Measurements from ENCODE around the gene CCDC146. TPM values are rescaled to one million over a fixed set of nuclear protein-coding genes. Genes with fewer than 3 reads are reported as not detected.

CCDC146 gene
- polyA plus RNA-seq, 1 of the 3 experiments (the other 2 are of a cell fraction), result 2.7 TPM

DNA sequence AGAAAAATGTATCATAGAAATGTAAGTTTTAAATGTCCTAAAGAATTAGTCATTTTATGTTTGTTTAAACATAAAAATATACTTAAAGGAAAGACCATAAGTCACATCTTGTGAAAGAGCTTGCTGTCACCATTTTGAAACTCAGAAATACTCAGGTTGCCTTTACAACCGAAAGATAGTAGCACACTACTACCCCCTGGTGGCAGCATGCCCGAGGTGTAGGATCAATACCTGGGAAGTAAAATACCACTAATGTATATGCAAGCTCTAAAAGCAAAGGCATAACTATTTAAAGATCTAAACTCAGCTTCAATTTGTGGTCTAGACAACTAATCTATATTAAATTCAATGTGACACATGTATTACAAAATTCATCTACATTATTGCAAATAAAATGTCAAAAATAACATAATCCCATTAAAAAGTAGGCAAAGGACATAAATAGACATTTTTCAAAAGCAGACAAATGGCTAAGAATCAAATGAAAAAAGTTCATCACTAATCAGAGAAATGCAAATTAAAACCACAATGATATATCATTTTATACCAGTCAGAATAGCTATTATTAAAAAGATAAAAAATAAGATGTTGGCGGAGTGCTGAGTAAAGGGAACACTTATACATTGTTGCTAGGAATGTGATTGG, 124.9 kb downstream of the CCDC146 start:
- no peaks in the 10 kb centered on the region for H3K27me3 ChIP-seq (ENCODE audit: insufficient read depth)
- no peaks in the 10 kb centered on the region for H3K9me3 ChIP-seq
- H3K36me3 ChIP-seq (replicated peaks in 1 of 2; ENCODE audit: control insufficient read depth in 1 of 2, insufficient read depth in 2 of 2, low read length in 1 of 2), result no peaks in the 10 kb centered on the region
- H3K79me2 ChIP-seq (ENCODE audit: insufficient read depth), result no peaks in the 10 kb centered on the region
- TF ChIP-seq SMC3 (IDR thresholded peaks at IDR 0.05; ENCODE audit: low read depth, low read length) (peak; percentile 89), TCF12 (IDR thresholded peaks at IDR 0.05) (no peak), RAD21 (IDR thresholded peaks at IDR 0.05; ENCODE audit: low read length) (peak; percentile 91), NRF1 (IDR thresholded peaks at IDR 0.05; ENCODE audit: low read depth, low read length) (no peak)
- TF ChIP-seq, protein P1, sequence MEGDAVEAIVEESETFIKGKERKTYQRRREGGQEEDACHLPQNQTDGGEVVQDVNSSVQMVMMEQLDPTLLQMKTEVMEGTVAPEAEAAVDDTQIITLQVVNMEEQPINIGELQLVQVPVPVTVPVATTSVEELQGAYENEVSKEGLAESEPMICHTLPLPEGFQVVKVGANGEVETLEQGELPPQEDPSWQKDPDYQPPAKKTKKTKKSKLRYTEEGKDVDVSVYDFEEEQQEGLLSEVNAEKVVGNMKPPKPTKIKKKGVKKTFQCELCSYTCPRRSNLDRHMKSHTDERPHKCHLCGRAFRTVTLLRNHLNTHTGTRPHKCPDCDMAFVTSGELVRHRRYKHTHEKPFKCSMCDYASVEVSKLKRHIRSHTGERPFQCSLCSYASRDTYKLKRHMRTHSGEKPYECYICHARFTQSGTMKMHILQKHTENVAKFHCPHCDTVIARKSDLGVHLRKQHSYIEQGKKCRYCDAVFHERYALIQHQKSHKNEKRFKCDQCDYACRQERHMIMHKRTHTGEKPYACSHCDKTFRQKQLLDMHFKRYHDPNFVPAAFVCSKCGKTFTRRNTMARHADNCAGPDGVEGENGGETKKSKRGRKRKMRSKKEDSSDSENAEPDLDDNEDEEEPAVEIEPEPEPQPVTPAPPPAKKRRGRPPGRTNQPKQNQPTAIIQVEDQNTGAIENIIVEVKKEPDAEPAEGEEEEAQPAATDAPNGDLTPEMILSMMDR (IDR thresholded peaks at IDR 0.05), result peak; percentile 99
- no peaks in the 10 kb centered on the region for H3K9me2 ChIP-seq
- no peaks in the 10 kb centered on the region for H4K20me1 ChIP-seq (ENCODE audit: insufficient read depth)
- WGBS (ENCODE audit: low lambda C conversion rate), result 35% methylated on average over 3 of the region's 3 CpGs
- ChIA-PET CTCF (interaction anchor here (0.6 to 5.2 kb wide), 47 partner anchors 8 to 1494 kb away, joined by 3 to 51 read pairs (median 5); partner anchors contain the start of gene CCDC146), POLR2A (interaction anchor here (1.6 kb wide), 1 partner anchor 85 kb away, joined by 4 read pairs; no protein-coding TSS in a partner anchor)
- H3K9ac ChIP-seq, result no peak overlapping the region
- peak; percentile 72 for DNase-seq
- H3K4me1 ChIP-seq (ENCODE audit: control insufficient read depth in 1 of 2, insufficient read depth in 2 of 2, low read depth in 1 of 2, low read length in 1 of 2), result peaks cover 0 to 7% of the 10 kb centered on the region in 2 experiments; a peak in 1 of 4 replicates
- H3F3A ChIP-seq (replicated peaks; ENCODE audit: insufficient read depth), result no peaks in the 10 kb centered on the region
- no peak overlapping the region for H3K4me2 ChIP-seq
- no peak overlapping the region for H3K27ac ChIP-seq (ENCODE audit: low read depth in 2 of 2, low read length in 1 of 2)
- H3K4me3 ChIP-seq (ENCODE audit: low read depth in 2 of 2, low read length in 1 of 2), result peak overlapping the region in 1 of 2 experiments; percentile 1; a peak in 1 of 4 replicates
- no peak overlapping the region for H2AFZ ChIP-seq (ENCODE audit: low read depth)

DNA sequence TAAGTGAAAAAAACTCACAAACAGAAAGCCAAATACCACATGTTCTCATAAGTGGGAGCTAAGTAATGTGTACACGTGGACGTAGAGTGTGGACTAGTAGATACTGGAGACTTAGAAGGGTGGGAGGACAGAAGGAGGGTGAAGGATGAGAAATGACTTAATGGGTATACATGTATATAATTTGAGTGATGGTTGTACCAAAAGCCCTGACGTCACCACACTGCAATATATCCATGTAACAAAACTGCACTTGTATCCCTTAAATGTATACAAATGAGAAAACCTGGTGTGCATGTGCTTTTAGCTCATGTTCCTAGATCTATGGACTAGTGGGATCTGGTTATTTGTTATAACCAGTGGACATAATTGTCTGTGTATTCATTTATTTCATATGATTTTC, 125.7 kb downstream of the CCDC146 start:
- no peak overlapping the region for H3K9ac ChIP-seq
- 49% methylated on average over 3 of the region's 3 CpGs for WGBS (ENCODE audit: low lambda C conversion rate)
- DNase-seq, result no peak
- H3K27ac ChIP-seq (ENCODE audit: low read depth in 2 of 2, low read length in 1 of 2), result no peak overlapping the region
- TF ChIP-seq GATA2 (CRISPR knock-in tag; IDR thresholded peaks at IDR 0.05) (no peak), FOXJ3 (CRISPR knock-in tag; IDR thresholded peaks at IDR 0.05) (no peak), GABPA (IDR thresholded peaks at IDR 0.05; ENCODE audit: low read depth) (no peak), RCOR1 (IDR thresholded peaks at IDR 0.05; ENCODE audit: low read length) (no peak), POLR2AphosphoS5 (IDR thresholded peaks at IDR 0.05; ENCODE audit: low read depth, low read length) (no peak), NFIC (IDR thresholded peaks at IDR 0.05; ENCODE audit: borderline replicate concordance) (no peak), EZH2phosphoT487 (IDR thresholded peaks at IDR 0.05; ENCODE audit: borderline replicate concordance, low read depth) (no peak), FOXM1 (IDR thresholded peaks at IDR 0.05; ENCODE audit: low read depth) (no peak)
- TF ChIP-seq, protein P2, sequence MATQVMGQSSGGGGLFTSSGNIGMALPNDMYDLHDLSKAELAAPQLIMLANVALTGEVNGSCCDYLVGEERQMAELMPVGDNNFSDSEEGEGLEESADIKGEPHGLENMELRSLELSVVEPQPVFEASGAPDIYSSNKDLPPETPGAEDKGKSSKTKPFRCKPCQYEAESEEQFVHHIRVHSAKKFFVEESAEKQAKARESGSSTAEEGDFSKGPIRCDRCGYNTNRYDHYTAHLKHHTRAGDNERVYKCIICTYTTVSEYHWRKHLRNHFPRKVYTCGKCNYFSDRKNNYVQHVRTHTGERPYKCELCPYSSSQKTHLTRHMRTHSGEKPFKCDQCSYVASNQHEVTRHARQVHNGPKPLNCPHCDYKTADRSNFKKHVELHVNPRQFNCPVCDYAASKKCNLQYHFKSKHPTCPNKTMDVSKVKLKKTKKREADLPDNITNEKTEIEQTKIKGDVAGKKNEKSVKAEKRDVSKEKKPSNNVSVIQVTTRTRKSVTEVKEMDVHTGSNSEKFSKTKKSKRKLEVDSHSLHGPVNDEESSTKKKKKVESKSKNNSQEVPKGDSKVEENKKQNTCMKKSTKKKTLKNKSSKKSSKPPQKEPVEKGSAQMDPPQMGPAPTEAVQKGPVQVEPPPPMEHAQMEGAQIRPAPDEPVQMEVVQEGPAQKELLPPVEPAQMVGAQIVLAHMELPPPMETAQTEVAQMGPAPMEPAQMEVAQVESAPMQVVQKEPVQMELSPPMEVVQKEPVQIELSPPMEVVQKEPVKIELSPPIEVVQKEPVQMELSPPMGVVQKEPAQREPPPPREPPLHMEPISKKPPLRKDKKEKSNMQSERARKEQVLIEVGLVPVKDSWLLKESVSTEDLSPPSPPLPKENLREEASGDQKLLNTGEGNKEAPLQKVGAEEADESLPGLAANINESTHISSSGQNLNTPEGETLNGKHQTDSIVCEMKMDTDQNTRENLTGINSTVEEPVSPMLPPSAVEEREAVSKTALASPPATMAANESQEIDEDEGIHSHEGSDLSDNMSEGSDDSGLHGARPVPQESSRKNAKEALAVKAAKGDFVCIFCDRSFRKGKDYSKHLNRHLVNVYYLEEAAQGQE (IDR thresholded peaks at IDR 0.05; ENCODE audit: low read depth, low read length), result no peak
- peaks cover 0 to 7% of the 10 kb centered on the region in 2 experiments; a peak in 1 of 4 replicates for H3K4me1 ChIP-seq (ENCODE audit: control insufficient read depth in 1 of 2, insufficient read depth in 2 of 2, low read depth in 1 of 2, low read length in 1 of 2)
- POLR2A ChIA-PET, result interaction anchor here (1.6 kb wide), 1 partner anchor 84 kb away, joined by 4 read pairs; no protein-coding TSS in a partner anchor
- H3K9me2 ChIP-seq, result no peaks in the 10 kb centered on the region
- H3K36me3 ChIP-seq (replicated peaks in 1 of 2; ENCODE audit: control insufficient read depth in 1 of 2, insufficient read depth in 2 of 2, low read length in 1 of 2), result no peaks in the 10 kb centered on the region
- no peaks in the 10 kb centered on the region for H3K9me3 ChIP-seq
- no peaks in the 10 kb centered on the region for H3K79me2 ChIP-seq (ENCODE audit: insufficient read depth)
- no peaks in the 10 kb centered on the region for H3F3A ChIP-seq (replicated peaks; ENCODE audit: insufficient read depth)
- no peak overlapping the region for H2AFZ ChIP-seq (ENCODE audit: low read depth)
- H4K20me1 ChIP-seq (ENCODE audit: insufficient read depth), result no peaks in the 10 kb centered on the region
- H3K27me3 ChIP-seq (ENCODE audit: insufficient read depth), result no peaks in the 10 kb centered on the region
- CTCF ChIA-PET, result interaction anchor here (1.3 to 5.2 kb wide), 18 partner anchors 7 to 126 kb away, joined by 3 to 51 read pairs (median 7); partner anchors contain the start of gene CCDC146
- H3K4me2 ChIP-seq, result no peak overlapping the region
- H3K4me3 ChIP-seq (ENCODE audit: low read depth in 2 of 2, low read length in 1 of 2), result no peak overlapping the region
